WI38 (cell line): ENCODE data around the gene HOXD3.
A peak's percentile ranks its signal among the peaks of the same experiment; 100 is the strongest.

Source experiments
- H3K4me3 ChIP-seq: 2 replicates; pipeline ENCODE4 v1.5.1; 2011; ENCODE audit warnings: low read depth, mild to moderate bottlenecking, control low read depth, low read length
- CTCF ChIP-seq: IDR thresholded peaks from 2 replicates; pipeline ENCODE4 v1.5.1; 2012; ENCODE audit warnings: low read depth, mild to moderate bottlenecking, control low read depth, low read length

HOXD3 gene

GRCh38 chr2:176128172-176128981 lies 28.7 kb upstream of the HOXD3 start:
- no peak for TF ChIP-seq CTCF
- no peak overlapping the region for H3K4me3 ChIP-seq

GRCh38 chr2:176128982-176129796 lies 27.9 kb upstream of the HOXD3 start, which contains the start of gene HOXD8:
HOXD8 (plus strand) TSS chr2:176129705; CDS start chr2:176130367, 662 bp downstream.
- peak within 1 kb of the TSS; percentile 40 for H3K4me3 ChIP-seq

GRCh38 chr2:176129813-176130146 lies 27.3 kb upstream of the HOXD3 start:
- TF ChIP-seq CTCF, result no peak

More at GRCh38 chr2:176128982-176129796, 27.9 kb upstream of the HOXD3 start, which contains the start of gene HOXD8:
- no peak for TF ChIP-seq CTCF

GRCh38 chr2:176130147-176130956 lies 26.8 kb upstream of the HOXD3 start:
- peak overlapping the region; percentile 40 for H3K4me3 ChIP-seq
- TF ChIP-seq CTCF, result no peak

More at GRCh38 chr2:176129813-176130146, 27.3 kb upstream of the HOXD3 start:
- H3K4me3 ChIP-seq, result peak overlapping the region; percentile 40; the same call in 1 of the 2 replicates

- H3K4me3 ChIP-seq, result no peak overlapping the region; the same call in 1 of the 2 replicates
- no peak for TF ChIP-seq CTCF
These were observed 25.9 kb upstream of the HOXD3 start for GRCh38 chr2:176130957-176131847.

GRCh38 chr2:176131848-176132158 lies 25.3 kb upstream of the HOXD3 start:
- no peak for TF ChIP-seq CTCF
- no peak overlapping the region for H3K4me3 ChIP-seq
